Activated CD4-positive, CD25-positive, alpha-beta regulatory T cell treated with anti-CD3 and anti-CD28 coated beads, Interleukin-2, amount 50 U/mL, for 16 hours (primary cell): ENCODE results near the gene DUSP6.
"Not testable (repeated sequence)": the region's sequence is repeated elsewhere in the genome, so short reads cannot be mapped to it uniquely, and the experiment has no call there.

ENCODE experiments used
- DNase-seq: peaks from one replicate; pipeline ENCODE4 v3.0.0-alpha.2; 2020; ENCODE audit warnings: low read depth, low spot score

The DUSP6 gene

DNA sequence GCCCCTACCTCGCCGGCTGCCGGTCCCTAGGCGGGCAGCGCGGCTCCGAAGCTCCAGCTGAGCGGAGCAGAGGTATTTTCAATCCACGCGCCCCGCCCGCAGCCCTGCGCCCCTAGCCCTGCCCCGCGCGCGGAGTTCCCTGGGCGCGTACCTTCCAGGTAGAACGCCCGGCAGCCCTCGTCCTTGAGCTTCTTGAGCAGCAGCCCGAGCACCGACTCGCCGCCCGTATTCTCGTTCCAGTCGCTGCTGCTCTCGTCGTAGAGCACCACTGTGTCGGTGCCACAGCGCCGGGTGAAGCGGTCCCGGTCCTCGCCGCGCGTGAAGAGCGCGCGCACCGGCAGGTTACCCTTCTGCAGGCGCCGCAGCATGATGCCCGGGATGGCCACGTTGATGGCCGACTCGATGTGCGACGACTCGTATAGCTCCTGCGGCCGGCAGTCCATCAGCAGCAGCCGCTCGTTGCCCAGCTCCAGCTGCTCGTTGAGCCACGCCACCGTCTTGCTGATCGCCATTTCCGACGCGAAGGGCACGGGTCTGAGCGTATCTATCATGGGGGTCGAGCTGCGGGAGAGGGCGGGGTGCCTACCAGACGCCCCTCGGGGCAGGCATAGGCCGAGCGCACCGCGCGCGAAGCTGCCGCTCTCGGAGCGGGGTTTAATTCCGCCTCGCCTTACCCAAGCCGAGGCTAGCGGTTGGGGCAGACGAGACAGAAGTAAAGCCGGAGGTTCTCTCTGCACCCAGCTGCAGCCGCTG lies 636 bp downstream of the DUSP6 start:
- DNase-seq, result no peak

- DNase-seq, result no peak
Observed at GRCh38 chr12:89350630-89351488, 1.4 kb downstream of the DUSP6 start.

DNA sequence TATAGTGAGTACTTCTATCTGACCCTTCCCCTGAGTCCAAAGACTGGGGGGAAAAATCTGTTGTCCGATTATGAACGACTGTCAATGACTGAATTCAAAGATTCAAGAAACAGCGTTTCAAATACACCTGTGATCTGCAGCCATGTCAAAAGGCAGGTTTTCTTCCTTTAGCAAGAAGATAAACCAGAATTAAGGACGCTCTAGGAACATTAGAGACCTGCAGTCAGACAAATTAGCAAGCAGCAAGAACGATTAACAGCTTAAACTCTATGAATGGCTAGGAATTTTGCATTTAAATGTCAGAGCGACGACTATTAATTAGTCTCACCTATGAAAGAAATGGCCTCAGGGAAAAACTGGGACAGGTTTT lies 2.1 kb downstream of the DUSP6 start:
- DNase-seq, result no peak

GRCh38 chr12:89349814-89350213 lies 2.5 kb downstream of the DUSP6 start:
- no peak for DNase-seq

GRCh38 chr12:89348894-89349699 lies 3.2 kb downstream of the DUSP6 start:
- no peak for DNase-seq

DNA sequence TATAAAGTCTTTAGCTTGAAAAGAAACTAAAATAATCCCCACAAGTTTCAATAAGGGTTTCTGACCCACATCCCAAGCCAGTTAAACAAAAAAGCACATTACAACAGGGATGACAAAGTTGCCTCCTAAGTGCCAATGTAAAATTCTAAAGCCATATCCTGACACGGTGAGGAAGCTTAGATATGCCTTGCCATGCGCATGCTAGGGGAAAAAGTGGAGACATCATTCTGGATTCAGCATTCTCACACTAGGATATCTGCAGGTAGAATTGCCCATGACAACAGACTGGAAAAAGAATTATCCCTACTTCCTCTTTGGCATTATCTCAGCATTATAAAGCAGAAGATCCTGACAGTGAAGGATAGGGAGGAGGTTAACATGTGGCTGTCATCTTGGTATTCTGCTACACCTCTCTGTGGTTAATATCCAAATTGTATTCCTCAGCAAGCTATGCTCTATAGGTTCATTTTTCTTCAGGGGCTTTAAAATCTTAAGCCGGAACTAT lies 4.9 kb downstream of the DUSP6 start:
- DNase-seq, result no peak

GRCh38 chr12:89346741-89347324 lies 5.5 kb downstream of the DUSP6 start:
- DNase-seq, result no peak

- DNase-seq, result no peak
Observed at GRCh38 chr12:89345830-89346740, 6.2 kb downstream of the DUSP6 start.

DNA sequence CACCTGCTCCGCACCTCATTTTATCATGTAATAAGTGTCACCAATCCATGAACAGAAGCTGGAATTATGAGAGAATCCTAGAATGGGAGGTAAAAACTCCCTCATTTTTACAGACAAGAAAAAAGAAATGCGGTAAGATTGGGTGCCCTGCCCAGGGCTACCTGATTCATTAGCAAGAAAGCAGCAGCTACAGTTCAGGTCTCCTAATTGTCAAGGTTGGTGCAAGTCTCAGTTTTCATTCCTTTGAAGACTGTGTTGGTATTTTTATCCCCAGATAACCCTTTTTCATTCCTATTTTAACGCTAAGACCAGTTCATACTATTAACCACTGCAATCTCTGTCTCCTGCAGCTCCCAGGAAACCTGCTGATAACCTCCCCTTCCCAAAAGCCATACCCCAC lies 6.9 kb downstream of the DUSP6 start:
- DNase-seq, result no peak

DNA sequence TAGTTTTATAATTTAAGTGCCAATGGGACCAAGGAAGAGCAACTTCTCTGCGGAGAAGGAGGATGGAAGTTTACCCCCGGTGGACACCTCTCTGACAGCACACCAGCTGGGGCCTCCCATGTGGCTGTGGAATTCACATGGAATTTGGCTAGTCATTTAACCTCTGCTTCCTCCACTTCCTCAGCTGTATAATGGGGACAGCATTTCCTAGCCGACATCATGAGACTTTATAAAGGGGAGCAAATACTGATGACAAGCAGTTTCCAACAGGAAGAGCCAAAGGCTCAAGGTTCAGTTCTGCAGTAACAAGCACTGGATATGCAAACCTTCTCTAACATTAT lies 7.5 kb downstream of the DUSP6 start:
- no peak for DNase-seq

- no peak for DNase-seq
Observed at GRCh38 chr12:89344043-89344861, 8.0 kb downstream of the DUSP6 start.

GRCh38 chr12:89343127-89343526 lies 9.2 kb downstream of the DUSP6 start:
- no peak for DNase-seq

DNA sequence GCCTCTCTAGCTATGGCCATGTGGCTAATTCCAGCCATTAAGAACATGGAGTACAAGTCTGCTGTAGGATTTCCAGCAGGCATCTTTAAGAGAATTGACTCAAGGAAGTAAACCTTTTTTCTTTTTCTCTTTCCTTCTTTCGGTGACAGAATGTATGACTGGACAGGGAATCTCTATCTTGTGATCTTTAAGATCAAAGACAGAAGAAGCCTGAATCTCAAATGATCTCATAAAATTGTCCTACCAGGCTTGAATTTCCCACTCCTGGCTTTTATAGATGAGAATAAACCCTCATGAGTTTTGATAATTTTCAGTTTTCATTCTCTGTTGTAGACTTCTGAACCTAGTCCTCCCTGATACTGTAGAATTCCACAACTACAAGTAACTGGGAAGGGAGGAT lies 11.4 kb downstream of the DUSP6 start:
- DNase-seq, result no peak

- no peak for DNase-seq
Observed at GRCh38 chr12:89339526-89339925, 12.8 kb downstream of the DUSP6 start.

- DNase-seq, result not testable (repeated sequence)
Observed at GRCh38 chr12:89337136-89337535, 15.2 kb downstream of the DUSP6 start.

DNA sequence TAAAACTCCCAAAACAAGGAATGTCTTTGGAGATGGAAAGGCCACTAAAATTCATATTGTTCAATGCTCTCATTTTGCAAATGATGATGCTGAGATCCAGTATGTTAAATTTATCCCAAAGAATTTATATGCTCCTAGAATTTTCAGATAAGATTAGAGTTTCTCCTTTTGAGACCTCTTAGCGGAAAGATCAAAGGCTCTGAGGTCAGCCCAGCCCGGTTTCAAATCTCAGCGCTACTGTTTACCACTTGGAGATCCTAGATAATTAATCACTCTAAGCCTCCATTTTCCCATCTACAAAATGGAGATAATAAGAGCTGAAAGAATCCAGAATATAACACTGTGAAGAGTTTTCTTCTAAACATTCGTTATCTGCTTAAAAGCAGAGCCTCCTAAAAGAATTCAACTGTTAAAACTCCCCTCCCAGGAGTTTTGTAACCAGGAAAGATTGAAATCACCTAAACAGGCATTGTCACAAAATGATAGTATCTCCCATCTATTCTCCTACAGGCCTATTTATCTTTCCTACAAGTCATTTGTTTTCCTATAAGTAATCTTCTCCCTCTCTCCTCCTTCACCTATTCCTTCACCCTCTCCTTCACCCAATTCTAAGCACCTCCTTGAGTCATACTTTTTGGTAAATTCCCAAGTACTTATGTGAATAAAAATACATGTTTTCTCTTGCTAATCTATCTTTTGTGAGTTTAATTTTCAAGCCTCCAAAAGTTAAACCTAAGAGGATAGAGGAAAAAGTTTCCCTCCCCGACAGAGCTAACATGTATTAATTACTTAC lies 16.7 kb downstream of the DUSP6 start:
- no peak for DNase-seq

DNA sequence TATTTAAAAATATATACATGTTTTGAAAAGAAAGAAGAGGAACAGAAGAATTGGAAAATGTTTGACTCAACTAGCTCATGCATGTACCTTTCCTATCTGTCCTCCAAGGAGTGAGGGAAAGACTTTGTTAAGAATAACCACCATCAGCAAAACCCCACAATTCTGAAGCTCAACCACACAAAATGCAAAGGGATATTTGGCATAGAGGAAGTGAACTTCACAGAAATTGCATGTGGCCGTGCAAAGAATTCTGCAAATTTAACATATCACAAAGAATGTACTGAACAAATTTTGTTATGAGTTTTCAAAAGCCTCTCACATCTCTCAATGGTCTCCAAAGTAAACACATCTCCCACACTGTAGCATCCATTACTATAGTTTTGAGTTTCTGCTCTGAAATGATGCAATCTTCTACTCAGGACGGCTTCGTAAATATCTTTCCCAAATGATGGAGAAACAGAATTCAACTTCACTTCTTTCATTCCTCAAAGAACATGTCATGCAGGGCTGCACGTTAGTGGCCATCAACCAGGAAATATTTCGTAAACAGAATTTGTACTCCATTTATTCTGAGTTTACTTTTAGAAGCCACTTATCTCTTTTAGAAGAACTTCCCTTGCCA lies 17.6 kb downstream of the DUSP6 start:
- DNase-seq, result no peak

GRCh38 chr12:89333564-89334252 lies 18.6 kb downstream of the DUSP6 start:
- no peak for DNase-seq
